ENCODE data around the gene SMPD3.

The SMPD3 gene

DNA sequence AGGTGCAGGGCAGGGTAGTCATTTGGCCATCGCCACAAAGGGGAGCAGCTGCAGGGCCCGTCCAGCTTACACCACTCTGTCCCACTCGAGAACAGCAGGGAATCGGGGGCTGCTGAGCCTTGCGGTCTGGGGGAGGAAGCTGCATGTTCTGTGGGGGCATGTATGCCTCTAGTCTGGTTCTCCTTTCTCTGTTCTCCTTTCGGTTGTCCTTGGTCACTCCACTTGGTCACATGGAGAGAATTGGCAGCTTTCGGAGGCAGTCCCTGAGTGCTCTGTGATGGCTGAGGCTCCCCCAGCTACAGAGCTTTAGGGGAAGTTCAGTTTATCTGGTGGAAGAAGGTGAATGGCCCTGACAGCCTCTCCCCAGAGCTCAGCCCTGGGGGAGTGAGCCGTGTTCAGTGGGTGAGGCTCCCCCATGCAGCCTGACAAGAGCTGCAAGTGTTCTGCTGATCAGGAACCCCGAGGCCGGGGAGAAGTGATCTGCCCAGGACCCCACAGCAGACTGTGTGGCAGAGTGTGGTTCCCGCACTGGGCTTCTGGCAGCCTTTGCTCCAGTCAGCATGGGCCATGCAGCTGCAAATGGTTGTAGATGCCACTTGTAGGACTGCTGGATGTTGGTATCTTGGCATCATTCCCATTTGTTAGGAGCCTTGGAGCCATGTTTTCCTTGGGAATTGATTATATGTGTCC is 22.3 kb upstream of the SMPD3 start:
- DNase-seq, result peak; percentile 14

DNA sequence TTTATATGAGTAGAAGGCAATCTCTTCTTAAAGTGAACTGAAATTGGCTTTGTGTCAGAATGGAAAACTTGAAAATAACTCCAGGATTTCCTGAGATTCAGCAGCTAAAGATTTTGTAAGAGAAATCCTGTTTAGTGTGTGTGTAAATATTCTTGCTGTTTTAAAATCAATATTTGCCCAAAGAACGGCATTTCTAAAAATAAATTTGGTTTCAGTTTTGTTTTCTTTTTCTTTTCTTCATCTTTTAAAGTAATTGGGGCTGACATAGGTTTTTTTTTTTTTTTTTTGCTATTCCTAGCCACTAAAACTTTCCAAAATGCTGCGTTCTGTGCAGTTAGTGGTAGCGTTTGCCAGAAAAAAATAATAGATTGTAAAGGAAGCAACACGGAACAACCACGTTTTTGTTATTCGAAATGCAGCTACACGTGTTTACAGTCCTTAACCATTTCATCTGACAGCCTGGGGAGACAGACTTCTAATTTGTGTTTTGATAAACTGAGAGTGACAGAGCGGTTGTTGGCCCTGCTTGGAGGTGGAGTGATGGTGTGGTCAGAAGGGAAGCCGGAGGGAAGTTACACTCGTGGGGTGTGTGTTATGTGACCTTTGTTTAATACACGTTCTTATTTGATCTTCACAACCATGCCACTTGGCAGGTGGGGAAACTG is 21.6 kb upstream of the SMPD3 start:
- DNase-seq, result no peak

DNA sequence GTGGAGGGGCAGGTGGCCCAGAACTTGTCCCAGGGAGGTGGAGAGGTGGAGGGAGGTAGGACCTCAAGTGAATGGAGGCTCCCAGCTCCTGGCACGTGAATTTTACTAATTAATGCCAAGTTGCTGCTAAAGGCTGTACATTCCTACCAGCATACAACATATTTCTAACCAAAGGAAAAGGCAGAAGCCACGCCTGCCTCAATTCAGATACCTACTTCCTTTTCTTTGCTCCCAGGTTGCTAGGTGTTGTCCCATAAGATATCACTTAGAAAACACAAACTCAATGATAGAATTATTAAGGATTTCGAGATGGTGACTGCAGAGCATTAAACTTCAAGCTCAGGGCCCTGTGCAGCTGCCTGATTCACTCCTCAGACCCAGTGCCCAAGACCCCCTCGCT is 20.5 kb upstream of the SMPD3 start:
- no peak for DNase-seq

DNA sequence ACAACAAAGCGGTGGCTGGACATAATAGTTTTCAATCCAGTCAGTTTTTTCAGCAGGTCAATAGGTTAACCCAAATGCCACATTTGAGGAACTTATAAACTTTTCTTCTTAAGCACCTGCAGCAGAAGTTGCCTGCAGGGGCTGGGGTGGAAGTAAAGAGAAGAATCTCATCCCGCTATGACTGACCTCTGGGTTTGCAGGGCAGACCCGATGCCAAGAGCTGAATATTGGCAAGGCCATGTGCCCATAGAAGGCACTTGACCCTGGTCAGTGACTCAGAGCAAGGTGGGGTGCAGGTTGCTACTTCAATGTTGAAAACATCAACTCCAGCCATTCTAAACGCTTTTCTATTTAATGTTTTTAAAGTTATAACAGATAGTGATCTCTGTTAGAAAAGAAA is 17.9 kb upstream of the SMPD3 start:
- DNase-seq, result no peak

DNA sequence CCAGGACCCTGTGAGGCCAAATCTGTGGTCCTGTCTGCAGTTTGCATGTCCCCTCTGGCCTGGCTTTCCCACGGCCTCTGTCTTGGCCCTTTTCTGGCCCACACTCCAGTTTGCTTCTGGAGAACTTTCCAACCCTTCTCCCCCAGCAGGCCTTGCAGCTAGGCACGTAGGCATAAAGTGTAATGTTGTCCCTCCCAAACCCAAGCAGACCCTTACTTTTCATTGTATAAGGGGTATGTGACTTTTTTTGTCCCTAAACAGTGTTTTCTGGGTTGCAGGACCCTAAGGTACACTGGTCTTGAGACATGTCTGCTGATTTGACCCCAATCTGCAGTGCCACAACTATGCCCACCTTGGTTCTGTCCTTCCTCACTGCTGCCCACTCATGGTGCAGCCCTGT is 15.6 kb upstream of the SMPD3 start:
- no peak for DNase-seq

DNA sequence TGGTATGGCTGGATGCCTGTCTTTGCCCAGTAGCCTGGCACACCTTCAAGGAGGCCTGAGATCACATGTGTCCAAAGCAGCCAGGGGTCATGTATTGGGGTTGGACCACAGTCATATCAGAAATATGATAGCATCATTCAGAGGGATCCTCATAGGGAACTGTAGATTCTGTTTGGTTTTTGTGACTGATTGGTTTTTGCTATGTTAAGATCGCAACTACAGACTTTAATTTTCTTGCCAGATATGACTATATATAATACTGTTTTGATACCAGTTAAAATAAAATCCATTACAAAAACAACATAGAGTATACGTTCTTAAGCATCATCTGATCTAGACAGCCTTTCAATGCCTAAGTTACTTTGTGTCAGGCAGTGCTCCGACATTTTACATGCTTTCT is 11.8 kb upstream of the SMPD3 start:
- no peak for DNase-seq

DNA sequence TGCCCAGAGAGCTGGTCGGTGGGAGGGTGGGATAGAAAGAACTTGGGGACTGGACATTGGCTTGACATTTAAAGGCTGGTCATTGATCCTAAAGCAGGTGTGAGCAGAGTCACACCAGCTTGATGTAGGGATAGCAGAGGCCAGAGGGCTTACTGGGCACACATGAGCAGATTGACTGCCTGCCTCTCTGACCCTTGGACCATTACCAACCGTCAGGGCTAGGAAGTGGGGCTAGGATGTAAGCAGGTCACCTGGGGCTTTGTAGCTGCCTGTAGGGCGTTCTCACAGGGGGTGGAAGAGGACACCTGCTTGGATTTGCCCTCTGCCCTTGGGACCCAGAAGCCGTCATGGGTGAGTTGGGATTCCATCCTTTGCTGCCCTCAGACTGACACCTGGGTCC is 11.1 kb upstream of the SMPD3 start:
- DNase-seq, result no peak

DNA sequence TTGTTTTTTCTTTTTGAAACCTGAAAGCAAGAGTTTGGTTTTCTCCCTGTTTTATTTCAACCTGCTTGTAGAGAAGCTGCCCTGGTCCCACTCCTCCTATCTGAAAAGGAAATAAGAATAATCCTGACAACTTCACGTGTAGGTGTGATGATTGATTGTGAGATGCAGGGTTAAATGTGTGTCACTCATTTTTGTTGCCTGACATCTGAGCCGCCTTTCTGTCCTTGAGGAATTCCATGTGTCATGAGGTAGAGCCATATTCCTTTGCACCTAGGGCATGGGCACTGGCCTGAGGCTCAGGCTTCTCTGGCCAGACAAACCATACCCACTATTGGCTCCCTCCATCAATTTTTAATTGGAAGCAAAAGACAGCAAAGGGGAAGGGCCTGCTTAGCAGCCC is 10.2 kb upstream of the SMPD3 start:
- no peak for DNase-seq

DNA sequence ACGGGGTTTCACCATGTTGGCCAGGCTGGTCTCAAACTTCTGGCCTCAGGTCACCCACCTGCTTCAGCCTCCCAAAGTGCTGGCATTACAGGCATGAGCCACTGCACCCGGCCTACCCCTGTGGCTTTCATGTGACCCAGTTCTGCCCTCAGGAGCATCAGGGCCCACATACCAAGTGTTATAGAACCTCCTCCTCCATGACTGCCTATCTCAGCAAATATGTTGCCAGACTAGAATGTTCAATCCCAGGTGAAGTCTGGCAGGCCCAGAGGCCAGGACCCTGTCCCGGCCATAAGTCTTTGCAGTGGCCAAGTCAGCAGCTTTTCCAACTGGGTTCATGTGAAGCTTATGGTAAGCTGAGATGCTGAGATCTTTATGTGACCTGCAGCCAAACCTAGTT is 9.8 kb upstream of the SMPD3 start:
- DNase-seq, result no peak

DNA sequence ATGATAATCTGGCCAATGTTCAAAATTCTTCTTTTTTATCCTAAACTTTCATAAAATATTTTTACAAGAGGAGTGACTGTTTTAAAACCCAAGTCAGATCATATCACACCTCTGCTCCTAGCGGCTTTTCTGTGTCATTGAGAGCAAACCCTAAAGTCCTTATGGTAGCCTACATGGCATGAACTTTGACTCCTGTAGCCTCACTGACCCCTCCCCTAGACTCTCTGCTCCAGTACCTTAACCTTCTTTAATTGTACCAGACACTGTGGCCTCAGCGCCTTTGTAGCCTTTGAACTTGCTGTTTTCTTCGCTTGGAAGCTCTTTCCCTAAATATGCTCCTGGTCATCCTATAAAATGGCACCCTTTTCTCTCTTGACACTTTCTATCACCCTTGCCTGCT is 7.3 kb upstream of the SMPD3 start:
- no peak for DNase-seq

DNA sequence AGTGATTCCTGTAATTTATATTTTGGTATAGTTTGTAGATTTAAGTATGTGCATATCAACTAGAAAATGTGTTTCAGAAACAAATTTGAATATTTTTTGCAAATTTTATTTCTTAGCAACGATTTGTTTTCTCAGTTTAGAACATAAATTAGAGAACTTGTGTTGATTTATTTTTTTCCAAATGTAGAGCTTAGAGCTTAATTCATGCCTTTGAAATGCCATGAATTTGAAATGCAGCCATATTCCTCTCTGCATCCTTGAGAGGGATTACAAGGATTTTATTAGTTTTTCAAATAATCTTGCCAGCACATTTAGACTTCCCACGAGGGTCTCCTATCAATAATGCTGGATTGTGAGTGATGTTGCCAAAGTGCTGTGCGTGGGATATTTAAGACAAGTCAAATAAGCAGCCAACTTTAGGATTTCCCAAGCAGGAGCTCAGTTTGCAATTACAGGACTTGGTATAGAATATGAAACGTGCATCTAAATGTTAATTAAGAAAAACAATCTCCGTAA is 6.7 kb upstream of the SMPD3 start:
- no peak for DNase-seq

DNA sequence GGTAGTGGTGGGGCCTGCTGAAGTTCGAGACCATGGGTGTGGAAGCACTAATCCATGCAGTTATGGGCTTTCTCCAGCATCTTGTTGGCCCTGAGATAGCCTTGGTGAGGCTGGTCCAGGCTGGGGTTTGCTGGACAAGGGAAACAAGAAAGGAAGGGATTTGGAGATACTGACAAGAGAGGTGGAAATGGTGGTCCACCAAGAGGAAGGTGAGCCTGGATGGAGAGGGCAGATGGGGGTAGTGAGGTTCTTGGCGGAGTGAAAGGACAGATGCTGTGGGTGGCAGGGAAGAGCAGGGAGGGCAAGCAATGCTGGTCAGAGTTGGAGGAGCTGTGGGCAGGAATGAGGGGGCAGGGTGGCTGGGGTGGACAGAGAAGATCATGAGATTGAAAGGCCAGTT is 5.5 kb upstream of the SMPD3 start:
- no peak for DNase-seq

DNA sequence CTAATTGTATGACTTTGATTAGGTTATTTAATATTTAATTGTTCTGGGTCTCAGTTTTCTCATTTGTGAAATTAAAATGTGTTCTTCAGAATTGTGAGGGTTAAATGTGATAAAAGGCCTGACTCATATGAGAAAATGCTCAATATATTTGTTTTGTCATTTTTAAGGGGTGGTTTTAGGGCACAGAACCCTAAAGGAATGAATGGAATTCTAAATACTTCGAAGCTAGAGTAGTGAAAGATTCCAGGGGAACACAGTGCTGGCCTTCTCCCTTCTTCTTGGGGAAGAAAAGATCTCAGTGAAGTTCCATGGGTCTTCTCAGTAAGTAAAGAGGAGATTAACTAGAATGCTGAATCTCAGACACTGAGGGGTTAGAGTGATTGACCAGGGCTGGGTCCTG is 3.9 kb upstream of the SMPD3 start:
- DNase-seq, result no peak

DNA sequence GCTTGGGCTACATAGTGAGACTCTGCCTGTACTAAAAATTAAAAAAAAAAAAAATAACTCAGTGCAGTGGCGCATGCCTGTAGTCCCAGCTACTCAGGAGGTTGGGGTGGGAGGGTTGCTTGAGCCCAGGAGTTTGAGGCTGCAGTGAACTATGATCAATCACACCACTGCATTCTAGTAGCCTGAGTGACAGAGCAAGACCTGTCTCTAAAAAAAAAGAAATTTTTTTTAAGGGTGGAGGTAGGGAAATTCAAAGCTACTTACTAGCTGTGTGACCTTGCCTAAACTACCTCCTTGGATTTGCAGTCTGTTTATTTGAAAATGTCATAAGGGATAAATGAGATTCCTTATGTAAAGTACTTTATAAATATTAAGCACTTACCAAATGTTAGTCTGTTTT is 3.4 kb upstream of the SMPD3 start:
- DNase-seq, result no peak

DNA sequence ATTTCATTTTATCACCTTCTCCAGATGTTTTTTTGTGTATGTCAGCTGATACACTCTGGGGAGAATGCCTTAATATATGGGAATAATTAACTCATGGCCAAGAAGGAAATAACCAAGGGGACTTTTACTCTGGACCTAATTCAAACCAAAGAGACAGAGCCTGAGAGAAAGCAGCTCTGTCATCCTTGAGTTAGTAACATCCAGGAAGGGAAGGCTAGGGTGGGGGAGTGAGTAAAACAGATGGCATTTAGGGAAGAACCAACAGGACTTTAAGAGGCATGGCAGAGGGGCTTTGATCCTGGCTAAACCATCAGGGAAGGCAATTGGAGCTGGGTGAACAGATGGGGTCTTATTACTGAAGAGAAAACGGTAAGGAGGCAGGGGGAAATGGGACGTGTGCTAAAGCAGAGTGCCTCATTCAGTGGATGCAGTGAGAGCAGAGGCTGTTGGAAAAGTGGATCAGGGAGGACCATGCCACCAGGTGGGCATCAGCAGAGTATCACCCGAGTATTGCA is 2.5 kb upstream of the SMPD3 start:
- no peak for DNase-seq

DNA sequence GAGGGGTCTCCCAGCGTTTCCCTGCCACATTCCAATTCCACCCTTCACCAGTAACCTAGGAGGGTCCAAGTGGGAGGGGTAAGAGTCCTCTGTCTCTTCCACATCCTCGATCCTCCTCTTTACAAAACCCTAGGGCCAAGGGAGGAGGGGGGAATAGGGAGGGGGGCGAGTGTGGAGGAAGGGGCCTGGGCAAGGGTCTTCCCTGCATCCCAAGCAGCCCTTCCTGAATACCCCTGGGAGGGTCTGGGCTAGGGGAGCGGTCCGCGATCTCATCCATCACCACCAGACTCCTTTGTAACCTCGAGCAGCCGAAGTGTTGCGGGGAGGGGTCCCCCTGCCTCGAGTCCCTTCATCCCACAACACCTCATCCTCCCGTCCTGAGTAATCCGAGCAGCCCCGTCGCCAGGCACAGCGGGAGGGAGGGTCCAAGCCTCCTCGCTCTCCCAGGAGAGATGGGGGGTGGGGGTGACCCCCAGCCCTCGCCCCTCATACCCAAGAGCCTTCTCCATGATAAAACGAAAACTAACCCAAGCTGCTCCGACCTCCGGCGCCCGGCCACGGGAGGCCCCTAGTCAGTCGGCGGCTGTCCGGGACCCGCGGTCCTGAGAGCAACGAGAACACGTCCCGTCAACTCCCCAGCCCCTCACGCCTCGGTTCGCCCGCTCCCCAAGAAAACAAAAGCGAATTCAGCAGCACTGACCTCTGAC is 502 bp downstream of the SMPD3 start:
- DNase-seq, result no peak

DNA sequence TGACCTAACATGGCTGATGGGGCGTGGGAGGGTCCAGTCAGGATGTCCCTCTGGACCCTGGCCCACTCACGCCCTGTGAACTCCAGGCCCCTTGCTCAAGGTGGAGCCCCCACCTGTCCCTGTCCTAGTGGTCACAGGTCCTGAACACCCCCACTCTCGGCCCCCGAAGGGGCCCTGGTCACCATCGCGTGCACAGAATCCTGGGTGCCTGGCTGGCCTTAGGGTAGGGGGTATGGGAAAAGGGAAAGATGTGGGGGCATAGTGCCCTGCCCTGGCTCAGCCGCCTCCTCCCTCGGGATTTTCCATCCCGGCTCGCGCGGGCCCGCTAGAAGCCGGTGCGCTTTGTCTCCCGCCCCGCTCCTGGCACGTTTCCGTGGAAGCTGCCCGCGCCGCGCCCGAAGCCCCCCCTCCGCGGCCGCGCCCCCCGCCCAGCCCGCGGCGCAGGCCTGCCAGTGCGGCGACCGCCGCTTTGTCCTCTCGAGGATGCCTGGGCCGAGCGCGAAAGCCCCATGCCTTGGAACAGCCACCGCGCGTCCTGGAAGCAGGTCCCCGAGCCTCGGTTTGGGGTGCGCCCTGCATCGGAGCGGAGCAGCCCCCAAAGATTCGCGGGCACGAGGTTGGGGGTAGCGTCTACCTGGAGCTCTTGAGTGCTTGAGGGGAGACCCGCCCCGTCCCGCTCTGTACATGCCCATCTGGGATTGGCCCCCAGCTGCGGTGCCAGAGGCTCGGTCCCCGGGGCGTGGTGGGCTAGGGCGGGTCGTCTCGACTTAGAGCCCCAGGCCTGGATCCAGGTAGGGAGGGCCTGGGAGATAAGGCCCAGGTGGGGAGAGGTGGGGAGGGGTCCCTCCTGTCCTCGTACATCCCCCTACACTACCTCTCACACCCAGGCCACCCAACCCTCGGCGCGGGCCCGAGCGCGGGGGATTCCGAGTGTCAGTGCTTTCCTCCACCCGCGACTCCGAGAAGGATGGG is 1.3 kb downstream of the SMPD3 start:
- no peak for DNase-seq

DNA sequence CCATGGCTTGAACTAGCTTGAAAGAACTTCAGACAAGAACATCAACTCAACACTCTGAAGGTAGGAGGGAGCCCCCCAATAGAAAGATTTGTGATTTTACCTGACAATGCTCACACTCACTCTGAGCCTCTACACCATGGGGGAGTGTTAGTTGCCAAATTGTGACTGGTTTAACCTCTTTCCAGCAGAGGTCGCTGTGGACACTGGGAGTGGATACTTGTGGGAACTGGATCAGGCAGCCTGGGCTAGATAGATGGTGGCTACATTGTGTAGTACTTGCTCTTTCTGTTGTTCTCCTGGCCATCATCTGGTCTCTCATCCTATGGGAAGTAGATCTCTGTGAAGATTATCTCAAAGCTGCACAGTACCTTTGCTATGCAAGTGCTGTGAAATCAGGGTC is 2.9 kb downstream of the SMPD3 start:
- DNase-seq, result no peak

DNA sequence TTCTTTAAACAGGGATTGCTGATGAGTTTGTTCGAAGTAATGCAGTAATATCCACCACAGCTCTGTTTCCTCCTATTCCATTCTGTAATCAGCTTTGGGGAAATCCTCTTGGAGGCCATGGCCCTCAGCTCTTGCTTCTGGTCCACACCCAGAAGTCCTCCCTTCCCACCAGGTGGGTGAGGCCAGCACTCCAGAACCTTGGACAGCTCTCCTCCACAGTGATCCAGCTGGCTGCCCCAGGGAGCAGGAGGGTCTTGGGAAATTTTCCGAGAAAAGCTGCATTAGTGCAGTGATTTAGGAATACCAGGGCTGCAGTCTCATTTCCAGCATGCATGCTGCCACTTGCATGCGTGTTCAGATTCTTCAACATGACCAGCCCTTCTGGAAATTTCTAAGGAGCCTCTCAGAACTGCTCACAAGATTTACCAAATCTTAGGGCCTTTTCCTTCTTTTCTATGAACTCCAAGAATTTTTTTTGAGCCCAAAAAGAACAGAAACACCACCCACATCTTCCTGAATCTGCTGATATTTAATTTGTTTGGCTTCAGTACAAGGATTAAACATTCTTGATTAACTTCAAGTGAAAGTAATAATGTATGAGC is 4.2 kb downstream of the SMPD3 start:
- no peak for DNase-seq

DNA sequence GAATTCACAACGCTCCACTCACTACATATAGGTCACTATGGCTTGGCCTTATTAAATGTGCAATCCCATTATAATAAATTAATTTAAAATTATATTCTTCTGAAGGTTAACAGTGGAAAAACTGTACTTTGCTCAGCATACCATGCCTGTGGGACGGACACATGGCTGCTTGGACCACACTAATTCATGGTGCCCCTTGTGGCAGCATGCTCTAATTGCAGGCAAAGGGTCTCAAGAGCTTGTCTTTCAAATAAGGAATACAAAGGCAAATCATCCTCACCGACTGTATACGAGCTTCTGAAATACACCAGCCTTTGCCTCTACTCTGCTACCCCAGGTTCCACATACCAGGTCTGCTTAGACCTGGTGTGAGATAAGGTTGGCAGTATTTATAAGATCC is 11.7 kb downstream of the SMPD3 start:
- DNase-seq, result no peak

DNA sequence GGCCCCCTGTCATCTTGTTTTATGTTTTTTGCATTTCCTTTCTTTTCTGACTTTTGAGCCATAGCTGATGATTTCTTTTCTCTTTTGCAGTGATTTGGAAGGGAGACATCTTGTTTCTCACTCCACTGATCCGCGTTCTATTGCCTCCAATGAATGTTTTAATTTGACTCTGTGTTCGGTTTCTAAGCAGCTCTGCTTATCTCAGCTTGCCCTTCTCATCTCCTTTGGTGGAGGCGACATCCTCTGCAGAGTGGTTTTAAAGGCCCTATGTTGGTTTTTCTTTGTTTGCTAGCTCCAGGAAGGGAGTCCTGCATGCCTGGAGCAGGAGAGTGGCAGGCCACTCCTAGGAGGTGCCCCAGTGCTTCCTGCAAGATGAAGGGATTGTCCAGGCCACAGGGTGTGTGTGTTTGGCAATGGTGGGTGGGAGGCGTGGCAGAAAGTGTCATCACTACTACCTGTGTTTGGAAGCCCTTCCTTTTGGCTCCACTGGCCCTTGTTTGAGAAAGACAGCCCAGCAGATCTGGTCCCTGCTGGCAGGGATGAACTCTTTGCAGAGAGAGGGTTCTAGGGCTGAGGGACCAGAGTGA is 13.6 kb downstream of the SMPD3 start:
- DNase-seq, result no peak

DNA sequence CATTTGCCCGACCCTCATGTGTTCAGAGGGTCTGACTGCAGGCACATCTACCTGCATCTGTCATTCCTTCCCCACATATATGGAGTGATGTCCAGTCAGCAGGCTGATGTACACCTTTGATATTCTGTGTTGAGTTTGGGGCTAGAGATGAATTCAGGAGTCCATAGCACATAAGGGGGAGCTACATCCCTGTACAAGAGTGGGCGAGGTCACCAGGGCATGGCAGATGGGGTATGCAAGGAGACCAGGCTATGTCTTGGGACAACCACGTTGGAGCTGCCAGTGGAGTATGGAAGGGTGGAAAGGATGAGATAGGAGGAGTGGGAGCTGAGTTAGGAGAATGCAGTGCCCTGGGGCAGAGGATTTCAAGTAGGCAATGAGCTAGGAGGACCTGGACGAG is 15.0 kb downstream of the SMPD3 start:
- DNase-seq, result no peak

Data from activated gamma-delta T cell treated with Interleukin-2 at 50 U/mL for 16 hours (primary cell).